HepG2 (cell line): ENCODE results near the gene TMEM9B. TPM values are rescaled to one million over a fixed set of nuclear protein-coding genes. Genes with fewer than 3 reads are reported as not detected.

Experiments
- ATAC-seq: fragments of 200-7000 bp; cut with Tn5 transposase; 3 replicates; pipeline ENCODE4 v1.9.1; 2020; ENCODE audit warnings: mild to moderate bottlenecking, moderate library complexity
- BruUV-seq: library from RNA; stranded (reverse); fragments of 400-500 nt; replicated peaks from 2 replicates; lab custom pipeline; 2021; lab: Mats Ljungman, UMichigan
- CTCF ChIA-PET: fragments of 300-600 bp; formaldehyde crosslinking; extraction: SDS; loops from one replicate; lab custom pipeline; 2021; ENCODE audit warnings: low total read pairs, inconsistent platforms, low intra/inter-chr PET ratio; lab: Yijun Ruan, JAX
- POLR2A ChIA-PET: fragments of 350-600 bp; sonication (Branson Sonifier 250); formaldehyde crosslinking; loops from one replicate; lab custom pipeline; 2020; ENCODE audit warnings: antibody characterized with exemption, inconsistent platforms; lab: Yijun Ruan, JAX
- DNase-seq: peaks from one replicate; pipeline ENCODE4 v3.0.0-alpha.2; 2015; ENCODE audit warnings: low spot score
- FAIRE-seq: peaks from 3 replicates; lab custom pipeline; 2011; peaks lifted over from hg19 to GRCh38; lab: Jason Lieb, UNC
- H2AFZ ChIP-seq: one replicate; pipeline ENCODE4 v1.6.1; 2011; ENCODE audit warnings: low read length, inconsistent platforms
- H3K27ac ChIP-seq: fragments of 300-600 bp; 3 replicates; pipeline ENCODE4 v1.8.0; 2011; ENCODE audit warnings: mixed run types, mild to moderate bottlenecking, mixed read lengths, low read length, inconsistent platforms; ENCODE audit not compliant: insufficient read depth; ENCODE audit errors: extremely low read length
- H3K27me3 ChIP-seq, 2 experiments: fragments of 200-600 bp in 1 of 2; 2 replicates in 1 of 2; 3 replicates in 1 of 2; pipeline versions ENCODE4 v1.6.0 to v1.8.0; 2011; ENCODE audit warnings: low read length in 2 of 2, mild to moderate bottlenecking in 2 of 2, moderate library complexity in 2 of 2, inconsistent platforms in 1 of 2; ENCODE audit not compliant: insufficient read depth in 2 of 2, control insufficient read depth in 1 of 2
- H3K36me3 ChIP-seq, 2 experiments: fragments of 200-600 bp in 1 of 2; replicated peaks in 1 of 2; 2 replicates in 1 of 2; 3 replicates in 1 of 2; pipeline versions ENCODE4 v1.5.1 to v1.8.0; 2011; ENCODE audit warnings: low read length in 2 of 2, inconsistent platforms in 1 of 2; ENCODE audit not compliant: insufficient read depth in 2 of 2, control insufficient read depth in 1 of 2
- H3K4me1 ChIP-seq: 2 replicates; pipeline ENCODE4 v1.5.1; 2012; ENCODE audit warnings: low read length, inconsistent platforms; ENCODE audit not compliant: insufficient read depth
- H3K4me2 ChIP-seq: 2 replicates; pipeline ENCODE4 v1.6.0; 2011; ENCODE audit warnings: low read depth, low read length, inconsistent platforms
- H3K4me3 ChIP-seq, 3 experiments: fragments of 200-600 bp in 1 of 3; sonication (generic), shearing (Covaris generic) in 1 of 3; replicated peaks in 1 of 3; 2 replicates each; pipeline ENCODE4 v1.5.1; 2011 to 2016; ENCODE audit warnings: low read length in 3 of 3, inconsistent platforms in 2 of 3, low read depth in 2 of 3, mild to moderate bottlenecking in 2 of 3, control low read depth in 1 of 3, mixed read lengths in 1 of 3; ENCODE audit not compliant: insufficient read depth in 1 of 3
- H3K79me2 ChIP-seq: one replicate; pipeline ENCODE4 v1.6.1; 2011; ENCODE audit warnings: low read length, inconsistent platforms; ENCODE audit not compliant: insufficient read depth
- H3K9ac ChIP-seq: 2 replicates; pipeline ENCODE4 v1.6.0; 2011; ENCODE audit warnings: mild to moderate bottlenecking, low read depth, low read length, inconsistent platforms; ENCODE audit not compliant: insufficient read depth
- H3K9me3 ChIP-seq: 2 replicates; pipeline ENCODE4 v1.5.1; 2012; ENCODE audit warnings: mild to moderate bottlenecking, low read length
- H4K20me1 ChIP-seq: 2 replicates; pipeline ENCODE4 v1.6.0; 2011; ENCODE audit warnings: inconsistent platforms, mild to moderate bottlenecking, low read length, moderate library complexity; ENCODE audit not compliant: insufficient read depth
- ATAD3A ChIP-seq: sonication (generic); formaldehyde crosslinking; IDR thresholded peaks from 2 replicates; pipeline ENCODE4 v1.4.0; 2020; ENCODE audit warnings: missing genetic modification reagents
- BRD4 ChIP-seq: sonication (generic); formaldehyde crosslinking; IDR thresholded peaks from 2 replicates; pipeline ENCODE4 v1.4.0; 2020; ENCODE audit warnings: missing genetic modification reagents
- PAF1 ChIP-seq: IDR thresholded peaks from 2 replicates; pipeline ENCODE4 v1.6.1; 2016; ENCODE audit warnings: missing genetic modification reagents, missing compliant biosample characterization
- PHF8 ChIP-seq: sonication (generic); formaldehyde crosslinking; IDR thresholded peaks from 2 replicates; pipeline ENCODE4 v1.5.0; 2020; ENCODE audit warnings: missing genetic modification reagents
- STAT6 ChIP-seq: sonication (generic); formaldehyde crosslinking; IDR thresholded peaks from 2 replicates; pipeline ENCODE4 v1.4.0; 2020; ENCODE audit warnings: missing genetic modification reagents, mild to moderate bottlenecking, borderline replicate concordance
- ZFP1 ChIP-seq: IDR thresholded peaks from 2 replicates; pipeline ENCODE4 v1.6.1; 2016
- ZHX2 ChIP-seq, 2 experiments: sonication (generic) in 1 of 2; formaldehyde crosslinking in 1 of 2; IDR thresholded peaks; 2 replicates each; pipeline versions ENCODE4 v1.6.1 to v1.9.0; 2014 to 2022; ENCODE audit warnings: antibody characterized with exemption in 1 of 2, borderline replicate concordance in 1 of 2, inconsistent platforms in 1 of 2, low read depth in 1 of 2, missing genetic modification reagents in 1 of 2
- ZNF788 ChIP-seq: sonication (generic); formaldehyde crosslinking; IDR thresholded peaks from 2 replicates; pipeline ENCODE4 v1.5.0; 2020; ENCODE audit warnings: mild to moderate bottlenecking, missing genetic modification reagents, borderline replicate concordance
- WGBS: methylation state at CpG from one replicate; pipeline ENCODE4 v1.1.6; 2017; ENCODE audit warnings: low lambda C conversion rate; 5-methylcytosine and 5-hydroxymethylcytosine counted together
- in situ Hi-C: cut with HindIII; loops from 2 replicates; pipeline ENCODE4 v1.10.0; 2017; ENCODE audit warnings: low pct_unique_long_range_greater_than_20kb; ENCODE audit not compliant: extremely low pct_ligation_motif_present
- intact Hi-C: fragments of 100-400 bp; cut with micrococcal nuclease; formaldehyde crosslinking; loops from one replicate; pipeline ENCODE4 v1.10.0; 2022; ENCODE audit not compliant: unreplicated experiment
- polyA plus RNA-seq, 8 experiments: library from polyadenylated mRNA; depleted of rRNA in 3 of 8; stranded (reverse) in 7 of 8; unstranded in 1 of 8; fragments of >200 nt; fragmentation: Illumina TruSeq in 4 of 8; extraction: Trizol in 4 of 8; gene quantifications; 2 replicates each; pipeline versions ENCODE4 v1.2.1 to v1.2.3, GENCODE V29; 2011 to 2016; ENCODE audit warnings: low read depth in 4 of 8, missing spikeins in 1 of 8, mixed read lengths in 1 of 8; ENCODE audit not compliant: insufficient read depth in 1 of 8
- total RNA-seq, 5 experiments: library from RNA; depleted of rRNA; stranded (reverse); fragments of >200 nt; fragmentation: Illumina TruSeq; extraction: Trizol; gene quantifications; 2 replicates each; pipeline ENCODE4 v1.2.3, GENCODE V29; 2016; ENCODE audit warnings: low read depth in 1 of 5

TMEM9B gene
- total and polyA plus RNA-seq, 2 of the 13 experiments (the other 11 are each of a cell fraction or from before 2014, with no cell fraction given) = 12.4 to 20.8 TPM

- CTCF ChIA-PET = no interaction called here
- Histone ChIP-seq H3K4me2 (no peak overlapping the region), H4K20me1 (no peaks in the 10 kb centered on the region), H3K9ac (peak overlapping the region; percentile 21; the same call in 1 of the 2 replicates), H3K9me3 (no peaks in the 10 kb centered on the region), H3K4me3 (no peak overlapping the region), H3K79me2 (peaks cover 13% of the 10 kb centered on the region), H3K36me3 (no peaks in the 10 kb centered on the region), H3K27ac (no peak overlapping the region), H2AFZ (no peak overlapping the region), H3K4me1 (peaks cover 19% of the 10 kb centered on the region), H3K27me3 (no peaks in the 10 kb centered on the region)
- POLR2A ChIA-PET = no interaction called here
- FAIRE-seq (no peak), DNase-seq (no peak), ATAC-seq (no peak)
- intact Hi-C loops (loop anchor here (5.0 kb wide), 1 partner anchor 274 kb away; no protein-coding TSS in a partner anchor), in situ Hi-C loops (loop anchor here (25.0 kb wide), 1 partner anchor 274 kb away; the partner anchor contains the start of genes RPL27A and TRIM66)
- WGBS = 62% methylated on average over 2 of the region's 2 CpGs
- TF ChIP-seq ZNF788 (CRISPR knock-in tag) (no peak), PHF8 (CRISPR knock-in tag) (no peak), PAF1 (no peak), STAT6 (CRISPR knock-in tag) (no peak), ZHX2 (IDR thresholded peaks at IDR 0.05; ENCODE audit: low read depth) (no peak), ZHX2 (CRISPR knock-in tag; IDR thresholded peaks at IDR 0.05; ENCODE audit: borderline replicate concordance) (no peak), BRD4 (CRISPR knock-in tag) (no peak), ATAD3A (CRISPR knock-in tag) (no peak), ZFP1 (CRISPR knock-in tag) (no peak)
- BruUV-seq = no TSS peak
Observed at GRCh38 chr11:8961401-8961800, 2.8 kb downstream of the TMEM9B start.
